Measurements from ENCODE around the gene TBC1D22A. TPM values are rescaled to one million over a fixed set of nuclear protein-coding genes. Genes with fewer than 3 reads are reported as not detected.

Gene TBC1D22A
- polyA plus RNA-seq, 1 donor (not counting 4 experiments of a cell fraction or from before 2014, with no cell fraction given), result 20.9 TPM

DNA sequence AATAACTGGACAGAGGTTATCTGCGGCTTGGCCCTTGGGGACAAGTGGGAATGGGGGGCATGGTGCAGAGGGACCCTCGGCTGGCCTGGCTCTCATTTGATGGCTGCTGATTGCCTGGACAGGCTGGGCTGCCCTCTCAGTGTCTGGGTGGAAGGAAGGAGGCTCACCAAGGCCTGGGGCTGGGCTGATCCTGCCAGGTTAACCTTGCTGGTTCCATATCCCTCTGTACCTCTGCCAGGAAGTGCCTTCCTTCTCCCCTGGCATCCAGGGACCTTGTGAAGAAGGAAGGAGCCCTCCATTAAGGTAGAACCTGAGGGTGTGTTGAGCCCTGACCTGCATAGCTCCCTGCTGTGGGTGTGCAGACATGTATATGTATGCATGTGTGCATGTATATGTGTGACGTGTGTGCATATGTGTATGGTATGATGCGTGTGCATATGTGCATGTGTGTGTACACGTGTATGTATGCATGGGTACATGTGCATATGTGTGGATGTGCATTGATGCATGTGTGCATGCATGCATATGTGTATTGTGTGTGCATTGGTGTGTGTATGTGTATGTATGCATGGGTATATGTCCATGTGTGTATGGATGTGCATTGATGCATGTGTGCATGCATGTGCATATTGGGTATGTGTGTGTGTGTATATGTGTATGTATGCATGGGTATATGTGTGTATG lies 433.9 kb downstream of the TBC1D22A start:
- no peak overlapping the region for H3K4me3 ChIP-seq (ENCODE audit: control insufficient read depth in 2 of 3, extremely low read depth in 1 of 3, insufficient read depth in 2 of 3, low read depth in 1 of 3, low read length in 3 of 3)
- no peak overlapping the region for H3K4me2 ChIP-seq (ENCODE audit: control insufficient read depth, extremely low read depth, insufficient read depth, low read depth, low read length)
- TF ChIP-seq CTCF (optimal IDR thresholded peaks at IDR 0.05 in 1 of 3, IDR thresholded peaks at IDR 0.05 in 1 of 3, conservative IDR thresholded peaks at IDR 0.05 in 1 of 3; ENCODE audit: extremely low read depth in 1 of 3, insufficient read depth in 2 of 3, low read length in 3 of 3) (no peak), EZH2 (IDR thresholded peaks at IDR 0.05; ENCODE audit: low read length) (no peak)
- dilution Hi-C loops (cut with MboI; ENCODE audit: extremely low pct_ligation_motif_present, low sequenced_read_pairs), result no loop called here
- H3K27ac ChIP-seq (ENCODE audit: control insufficient read depth, insufficient read depth, low read length), result no peak overlapping the region
- H3K79me2 ChIP-seq (ENCODE audit: control insufficient read depth, insufficient read depth, low read length), result no peaks in the 10 kb centered on the region
- H3K9me3 ChIP-seq (ENCODE audit: control insufficient read depth, low read depth, low read length), result no peaks in the 10 kb centered on the region
- no peaks in the 10 kb centered on the region for H3K36me3 ChIP-seq (ENCODE audit: control insufficient read depth in 2 of 2, extremely low read depth in 1 of 2, insufficient read depth in 2 of 2, low read length in 2 of 2)
- no peaks in the 10 kb centered on the region for H4K20me1 ChIP-seq (ENCODE audit: control insufficient read depth, extremely low read depth, insufficient read depth, low read length)
- no peak overlapping the region for H3K9ac ChIP-seq (ENCODE audit: control insufficient read depth, extremely low read depth, insufficient read depth, low read length)
- FAIRE-seq, result no peak
- H3K9me1 ChIP-seq (ENCODE audit: control insufficient read depth, extremely low read depth, insufficient read depth, low read length), result no peaks in the 10 kb centered on the region
- no peaks in the 10 kb centered on the region for H3K4me1 ChIP-seq (ENCODE audit: control insufficient read depth, extremely low read depth, insufficient read depth, low read length)
- H3K27me3 ChIP-seq (ENCODE audit: control insufficient read depth, extremely low read depth, insufficient read depth, low read length), result peaks cover 9% of the 10 kb centered on the region
- H2AFZ ChIP-seq (ENCODE audit: control insufficient read depth, low read length), result no peak overlapping the region
- no peak for DNase-seq (ENCODE audit: low read depth, low spot score)

DNA sequence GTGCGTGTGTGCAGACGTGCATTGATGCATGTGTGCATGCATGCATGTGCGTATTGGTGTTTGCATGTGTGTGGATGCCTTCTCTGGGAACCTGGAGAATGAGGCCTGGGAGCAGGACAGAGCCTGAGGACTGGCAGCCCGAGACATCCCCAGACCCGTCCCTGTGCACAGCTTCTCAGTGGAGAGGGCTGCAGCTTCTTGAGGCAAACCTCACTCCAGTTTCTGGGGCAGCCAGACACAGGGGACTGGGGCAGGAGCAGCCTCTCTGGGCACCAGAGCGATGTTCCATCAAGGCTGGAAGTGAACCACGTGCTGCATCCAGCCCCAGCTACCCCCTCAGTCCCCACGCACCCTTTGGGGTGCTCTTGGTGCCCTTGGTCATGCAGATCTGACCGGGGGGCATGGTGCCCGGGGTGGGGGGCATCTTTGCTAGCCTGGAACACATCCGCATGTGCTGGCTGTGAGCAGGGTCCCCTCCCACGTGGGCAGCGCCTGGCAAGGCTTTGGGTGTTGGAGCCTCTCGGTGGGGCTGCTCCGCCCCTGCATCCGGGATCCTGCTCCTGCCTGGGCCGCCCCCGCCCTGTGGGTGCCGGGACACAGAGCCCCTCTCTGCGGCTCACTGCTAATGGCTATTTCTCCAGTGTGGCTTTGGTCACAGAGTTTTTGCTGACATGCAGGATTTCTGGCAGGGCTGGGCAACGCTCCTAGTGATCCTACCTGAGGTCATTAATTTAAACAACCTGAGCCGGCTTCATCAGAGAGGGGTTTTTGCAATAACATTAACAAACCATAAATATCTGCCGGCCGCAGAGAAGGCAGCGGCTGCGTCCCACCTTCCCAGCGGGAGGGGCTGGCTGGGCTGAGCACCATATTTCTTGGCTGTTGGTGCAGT lies 434.7 kb downstream of the TBC1D22A start:
- no peaks in the 10 kb centered on the region for H3K9me3 ChIP-seq (ENCODE audit: control insufficient read depth, low read depth, low read length)
- no peak overlapping the region for H2AFZ ChIP-seq (ENCODE audit: control insufficient read depth, low read length)
- no peak overlapping the region for H3K4me3 ChIP-seq (ENCODE audit: control insufficient read depth in 2 of 3, extremely low read depth in 1 of 3, insufficient read depth in 2 of 3, low read depth in 1 of 3, low read length in 3 of 3)
- H3K27me3 ChIP-seq (ENCODE audit: control insufficient read depth, extremely low read depth, insufficient read depth, low read length), result peaks cover 9% of the 10 kb centered on the region
- no peak overlapping the region for H3K4me2 ChIP-seq (ENCODE audit: control insufficient read depth, extremely low read depth, insufficient read depth, low read depth, low read length)
- TF ChIP-seq CTCF (optimal IDR thresholded peaks at IDR 0.05 in 1 of 3, IDR thresholded peaks at IDR 0.05 in 1 of 3, conservative IDR thresholded peaks at IDR 0.05 in 1 of 3; ENCODE audit: extremely low read depth in 1 of 3, insufficient read depth in 2 of 3, low read length in 3 of 3) (no peak), EZH2 (IDR thresholded peaks at IDR 0.05; ENCODE audit: low read length) (no peak)
- dilution Hi-C loops (cut with MboI; ENCODE audit: extremely low pct_ligation_motif_present, low sequenced_read_pairs), result no loop called here
- no peak overlapping the region for H3K9ac ChIP-seq (ENCODE audit: control insufficient read depth, extremely low read depth, insufficient read depth, low read length)
- H4K20me1 ChIP-seq (ENCODE audit: control insufficient read depth, extremely low read depth, insufficient read depth, low read length), result no peaks in the 10 kb centered on the region
- no peaks in the 10 kb centered on the region for H3K36me3 ChIP-seq (ENCODE audit: control insufficient read depth in 2 of 2, extremely low read depth in 1 of 2, insufficient read depth in 2 of 2, low read length in 2 of 2)
- no peaks in the 10 kb centered on the region for H3K9me1 ChIP-seq (ENCODE audit: control insufficient read depth, extremely low read depth, insufficient read depth, low read length)
- no peak overlapping the region for H3K27ac ChIP-seq (ENCODE audit: control insufficient read depth, insufficient read depth, low read length)
- no peaks in the 10 kb centered on the region for H3K4me1 ChIP-seq (ENCODE audit: control insufficient read depth, extremely low read depth, insufficient read depth, low read length)
- FAIRE-seq (no peak), DNase-seq (ENCODE audit: low read depth, low spot score) (no peak)
- no peaks in the 10 kb centered on the region for H3K79me2 ChIP-seq (ENCODE audit: control insufficient read depth, insufficient read depth, low read length)

All from keratinocyte (primary cell).